NT2/D1 (cell line): ENCODE results near the gene TMEM253.

Source experiments
- SUZ12 ChIP-seq: IDR thresholded peaks from 2 replicates; pipeline ENCODE4 v1.6.1; 2011; ENCODE audit not compliant: insufficient read length, insufficient read depth; ENCODE audit errors: extremely low read depth
- YY1 ChIP-seq: IDR thresholded peaks from 2 replicates; pipeline ENCODE4 v1.6.1; 2011; ENCODE audit not compliant: insufficient read length, insufficient read depth
- ZNF274 ChIP-seq: IDR thresholded peaks from 2 replicates; pipeline ENCODE4 v1.6.1; 2011; ENCODE audit warnings: mild to moderate bottlenecking, low read depth, low read length

DNA sequence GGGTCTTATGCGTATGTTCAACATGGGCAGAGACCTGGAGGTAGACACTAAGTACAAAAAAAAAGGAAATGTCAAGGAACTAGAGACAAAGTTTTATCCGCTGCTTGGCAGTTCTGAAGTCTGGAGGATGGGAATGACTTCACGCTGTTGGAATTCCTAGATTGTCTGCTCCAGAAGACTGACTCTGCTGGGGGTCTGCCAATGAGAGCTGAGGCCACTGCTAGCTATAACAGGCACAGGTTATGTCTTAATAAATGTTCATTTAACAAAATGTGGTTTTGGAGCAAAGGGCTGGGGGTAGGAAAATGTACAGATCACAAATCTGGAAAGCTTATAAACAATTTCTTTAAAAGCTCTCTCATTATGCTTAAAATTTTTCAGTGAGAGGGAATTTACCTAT lies 37.4 kb upstream of the TMEM253 start:
- TF ChIP-seq ZNF274 (no peak), YY1 (no peak), SUZ12 (no peak)
